HCT116 (cell line): Measurements from ENCODE around the gene RUVBL1. TPM values are rescaled to one million over a fixed set of nuclear protein-coding genes. Genes with fewer than 3 reads are reported as not detected.

Experiments used
- ATAC-seq: fragments of 200-7000 bp; cut with Tn5 transposase; 2 replicates; pipeline ENCODE4 v1.9.1; 2020; ENCODE audit warnings: mild to moderate bottlenecking, moderate library complexity
- BruUV-seq: library from RNA; stranded (reverse); fragments of 400-500 nt; replicated peaks from 2 replicates; lab custom pipeline; 2021; lab: Mats Ljungman, UMichigan
- CTCF ChIA-PET: fragments of 300-600 bp; sonication (Branson Sonifier 250); formaldehyde crosslinking; loops from one replicate; lab custom pipeline; 2021; ENCODE audit warnings: antibody characterized with exemption; lab: Charles Lee
- POLR2A ChIA-PET: fragments of 300-600, 350-600 bp; sonication (Branson Sonifier 250); formaldehyde crosslinking; loops from one replicate; lab custom pipeline; 2021; ENCODE audit warnings: antibody characterized with exemption; lab: Charles Lee
- RAD21 ChIA-PET, 2 experiments: fragments of 300-600 bp; sonication (Branson Sonifier 250); formaldehyde crosslinking; loops; one replicate each; lab custom pipeline; 2023; ENCODE audit warnings: low total read pairs in 2 of 2; ENCODE audit not compliant: uncharacterized antibody in 2 of 2, unreplicated experiment in 2 of 2, low non-redundant PET in 1 of 2; lab: Charles Lee
- DNase-seq: peaks from one replicate; pipeline ENCODE4 v3.0.0-alpha.2; 2010; ENCODE audit warnings: low read depth, low spot score
- H2AFZ ChIP-seq: fragments of 200-600 bp; shearing (Covaris generic), sonication (generic); 2 replicates; pipeline ENCODE4 v1.6.1; 2017; ENCODE audit warnings: low read depth, mixed run types, mixed read lengths, antibody characterized with exemption, low read length; ENCODE audit not compliant: poor library complexity, severe bottlenecking
- H3K27ac ChIP-seq: 2 replicates; pipeline ENCODE4 v1.5.1; 2012; ENCODE audit warnings: low read depth, low read length
- H3K27me3 ChIP-seq: fragments of 200-600 bp; sonication (generic); 2 replicates; pipeline ENCODE4 v1.6.1; 2016; ENCODE audit warnings: mixed run types, low read length, mixed read lengths; ENCODE audit not compliant: insufficient read depth
- H3K36me3 ChIP-seq, 2 experiments: fragments of 200-500 bp in 1 of 2; fragments of 200-600 bp in 1 of 2; sonication (Bioruptor generic) in 1 of 2; sonication (generic) in 1 of 2; 2 replicates each; pipeline versions ENCODE4 v1.5.1 to v1.6.1; 2014 to 2016; ENCODE audit warnings: low read length in 2 of 2, inconsistent platforms in 1 of 2, mixed read lengths in 1 of 2, mixed run types in 1 of 2; ENCODE audit not compliant: insufficient read depth in 2 of 2, control insufficient read depth in 1 of 2
- H3K4me1 ChIP-seq, 2 experiments: fragments of 200-600 bp in 1 of 2; sonication (generic) in 1 of 2; 2 replicates each; pipeline versions ENCODE4 v1.5.1 to v1.6.1; 2012 to 2017; ENCODE audit warnings: low read length in 2 of 2, inconsistent platforms in 1 of 2, mild to moderate bottlenecking in 1 of 2, mixed read lengths in 1 of 2, mixed run types in 1 of 2, moderate library complexity in 1 of 2; ENCODE audit not compliant: insufficient read depth in 2 of 2, control insufficient read depth in 1 of 2
- H3K4me2 ChIP-seq: fragments of 200-600 bp; sonication (generic); 2 replicates; pipeline ENCODE4 v1.6.1; 2017; ENCODE audit warnings: mixed run types, low read length, mixed read lengths
- H3K4me3 ChIP-seq, 2 experiments: fragments of 200-600 bp in 1 of 2; sonication (generic) in 1 of 2; replicated peaks in 1 of 2; 2 replicates each; pipeline ENCODE4 v1.5.1; 2011 to 2016; ENCODE audit warnings: low read length in 2 of 2, control low read depth in 1 of 2, low read depth in 1 of 2, mild to moderate bottlenecking in 1 of 2, mixed read lengths in 1 of 2, mixed run types in 1 of 2
- H3K79me2 ChIP-seq: fragments of 200-600 bp; sonication (generic); 2 replicates; pipeline ENCODE4 v1.6.1; 2017; ENCODE audit warnings: mild to moderate bottlenecking, mixed run types, low read length, moderate library complexity, mixed read lengths; ENCODE audit not compliant: insufficient read depth
- H3K9ac ChIP-seq: fragments of 200-600 bp; sonication (generic); 2 replicates; pipeline ENCODE4 v1.6.1; 2016; ENCODE audit warnings: low read length, mixed read lengths
- H3K9me2 ChIP-seq: fragments of 200-600 bp; sonication (generic), shearing (Covaris generic); 2 replicates; pipeline ENCODE4 v1.6.1; 2017; ENCODE audit warnings: mixed run types, mild to moderate bottlenecking, moderate library complexity; ENCODE audit not compliant: insufficient read depth
- H3K9me3 ChIP-seq, 2 experiments: fragments of 200-500 bp in 1 of 2; fragments of 200-600 bp in 1 of 2; sonication (Bioruptor generic) in 1 of 2; sonication (generic) in 1 of 2; 2 replicates each; pipeline ENCODE4 v1.6.1; 2014 to 2017; ENCODE audit warnings: low read length in 2 of 2, mixed read lengths in 2 of 2, inconsistent platforms in 1 of 2, low read depth in 1 of 2, mild to moderate bottlenecking in 1 of 2, mixed run types in 1 of 2, moderate library complexity in 1 of 2; ENCODE audit not compliant: control insufficient read depth in 1 of 2, insufficient read depth in 1 of 2
- H4K20me1 ChIP-seq: fragments of 200-600 bp; sonication (generic), shearing (Covaris generic); 2 replicates; pipeline ENCODE4 v1.6.1; 2017; ENCODE audit warnings: mixed run types, mild to moderate bottlenecking, moderate library complexity; ENCODE audit not compliant: insufficient read depth
- CEBPB ChIP-seq: IDR thresholded peaks from 2 replicates; pipeline ENCODE4 v1.6.1; 2012; ENCODE audit warnings: low read depth
- CTCF ChIP-seq, 3 experiments: fragments of 200-600 bp in 1 of 3; sonication (generic) in 1 of 3; IDR thresholded peaks in 2 of 3; conservative IDR thresholded peaks in 1 of 3; 2 replicates each; pipeline ENCODE4 v1.5.1; 2012 to 2017; ENCODE audit warnings: low read depth in 2 of 3, low read length in 2 of 3, antibody characterized with exemption in 1 of 3, borderline replicate concordance in 1 of 3, control low read depth in 1 of 3, mild to moderate bottlenecking in 1 of 3, mixed read lengths in 1 of 3, mixed run types in 1 of 3, moderate library complexity in 1 of 3; ENCODE audit not compliant: insufficient read depth in 1 of 3
- ELF1 ChIP-seq: IDR thresholded peaks from 2 replicates; pipeline ENCODE4 v1.6.1; 2012; ENCODE audit warnings: low read depth, borderline replicate concordance
- EZH2 ChIP-seq: fragments of 200-600 bp; sonication (generic); IDR thresholded peaks from 2 replicates; pipeline ENCODE4 v1.6.1; 2017; ENCODE audit warnings: antibody characterized with exemption, mixed run types
- EZH2phosphoT487 ChIP-seq: fragments of 200-600 bp; IDR thresholded peaks from 2 replicates; pipeline ENCODE4 v1.6.1; 2018; ENCODE audit warnings: antibody characterized with exemption, borderline replicate concordance
- FOSL1 ChIP-seq: IDR thresholded peaks from 2 replicates; pipeline ENCODE4 v1.6.1; 2012; ENCODE audit warnings: low read depth
- JUND ChIP-seq: IDR thresholded peaks from 2 replicates; pipeline ENCODE4 v1.6.1; 2012
- MAX ChIP-seq: IDR thresholded peaks from 2 replicates; pipeline ENCODE4 v1.6.1; 2012
- POLR2A ChIP-seq: IDR thresholded peaks from 2 replicates; pipeline ENCODE4 v1.7.0; 2011; ENCODE audit warnings: borderline replicate concordance; ENCODE audit not compliant: insufficient read depth, insufficient read length; ENCODE audit errors: extremely low read depth
- POLR2AphosphoS5 ChIP-seq: IDR thresholded peaks from 2 replicates; pipeline ENCODE4 v1.6.1; 2011; ENCODE audit warnings: mild to moderate bottlenecking, low read depth, low read length, moderate library complexity
- REST ChIP-seq: IDR thresholded peaks from 2 replicates; pipeline ENCODE4 v1.6.1; 2012; ENCODE audit warnings: low read depth
- SP1 ChIP-seq: IDR thresholded peaks from 2 replicates; pipeline ENCODE4 v1.6.1; 2012; ENCODE audit warnings: low read depth
- YY1 ChIP-seq: IDR thresholded peaks from 2 replicates; pipeline ENCODE4 v1.6.1; 2011; ENCODE audit warnings: low read length, low read depth, moderate library complexity, mild to moderate bottlenecking; ENCODE audit not compliant: insufficient replicate concordance; ENCODE audit errors: extremely low read depth
- ZBTB33 ChIP-seq: IDR thresholded peaks from 2 replicates; pipeline ENCODE4 v1.6.1; 2011; ENCODE audit warnings: mild to moderate bottlenecking, low read length, moderate library complexity; ENCODE audit not compliant: insufficient replicate concordance; ENCODE audit errors: extremely low read depth
- ZFX ChIP-seq: fragments of 450-650 bp; IDR thresholded peaks from 2 replicates; pipeline ENCODE4 v1.6.1; 2017
- intact Hi-C: fragments of 100-400 bp; cut with micrococcal nuclease; formaldehyde crosslinking; loops from 2 replicates; pipeline ENCODE4 v1.10.0; 2022
- total RNA-seq: library from RNA; stranded (reverse); gene quantifications from one replicate; pipeline ENCODE4 v1.2.1, GENCODE V29; 2021; ENCODE audit not compliant: unreplicated experiment
- TF ChIP-seq, protein P1 (sequence below): IDR thresholded peaks from 2 replicates; pipeline ENCODE4 v1.6.1; 2012

The RUVBL1 gene
- total RNA-seq, 1 experiment from 2014 or later: 129 TPM

DNA sequence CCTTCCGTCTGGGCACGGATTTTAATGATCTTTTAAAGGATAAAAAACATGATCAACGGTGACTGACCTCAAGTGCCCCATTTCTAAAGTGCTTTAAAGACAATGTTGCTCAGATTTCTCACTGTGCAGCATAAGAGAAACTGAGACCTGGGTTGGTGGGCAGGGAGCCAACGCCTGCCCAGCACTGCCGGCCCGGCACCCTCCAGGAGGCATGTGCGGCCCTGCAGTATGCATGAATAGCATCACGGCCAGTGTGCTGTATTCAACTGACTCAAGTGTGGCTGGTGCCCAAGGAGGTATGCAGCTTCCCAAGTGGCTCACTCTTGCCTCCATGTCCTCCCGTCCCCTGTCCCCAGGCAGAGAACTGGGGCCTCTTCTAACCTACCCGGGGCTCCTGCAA lies 41.1 kb downstream of the RUVBL1 start:
- RAD21 ChIA-PET: no interaction called here
- Histone ChIP-seq H3K4me2 (no peak overlapping the region), H3K4me1 (peaks cover 0 to 12% of the 10 kb centered on the region in 2 experiments; a peak in 3 of 4 replicates), H4K20me1 (no peaks in the 10 kb centered on the region), H3K27me3 (no peaks in the 10 kb centered on the region), H3K9ac (no peak overlapping the region), H3K36me3 (peaks cover 20 to 68% of the 10 kb centered on the region in 2 experiments), H3K9me2 (no peaks in the 10 kb centered on the region), H3K9me3 (no peaks in the 10 kb centered on the region), H3K4me3 (no peak overlapping the region), H3K27ac (no peak overlapping the region), H2AFZ (no peak overlapping the region), H3K79me2 (peaks cover 20% of the 10 kb centered on the region; the same call in 1 of the 2 replicates)
- POLR2A ChIA-PET: no interaction called here
- DNase-seq (no peak), ATAC-seq (no peak)
- TF ChIP-seq ELF1 (no peak), SP1 (no peak), CTCF (IDR thresholded peaks at IDR 0.05 in 2 of 3, conservative IDR thresholded peaks at IDR 0.05 in 1 of 3; ENCODE audit: borderline replicate concordance in 1 of 3, insufficient read depth in 1 of 3, low read depth in 2 of 3, low read length in 2 of 3) (no peak), JUND (no peak), CEBPB (no peak), POLR2AphosphoS5 (no peak), YY1 (no peak), MAX (no peak), EZH2 (no peak), POLR2A (no peak), REST (no peak), EZH2phosphoT487 (no peak), ZBTB33 (no peak), FOSL1 (no peak), ZFX (no peak)
- TF ChIP-seq, protein P1, sequence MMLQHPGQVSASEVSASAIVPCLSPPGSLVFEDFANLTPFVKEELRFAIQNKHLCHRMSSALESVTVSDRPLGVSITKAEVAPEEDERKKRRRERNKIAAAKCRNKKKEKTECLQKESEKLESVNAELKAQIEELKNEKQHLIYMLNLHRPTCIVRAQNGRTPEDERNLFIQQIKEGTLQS: no peak
- no TSS peak for BruUV-seq
- CTCF ChIA-PET: no interaction called here
- intact Hi-C loops: no loop called here
